Stimulated activated CD8-positive, alpha-beta memory T cell treated with anti-CD3 and anti-CD28 coated beads, Interleukin-2, amount 100 ng/mL, for 1 hour (primary cell): ENCODE measurements around the gene SIRPB2.

Experiments used
- DNase-seq, 2 donors: peaks; one replicate each; pipeline ENCODE4 v3.0.0-alpha.2; 2020; ENCODE audit warnings: low read depth in 2 of 2

Gene SIRPB2

GRCh38 chr20:1441133-1441532 lies 50.1 kb downstream of the SIRPB2 start:
- DNase-seq = no peak

- no peak for DNase-seq
Measured at GRCh38 chr20:1440024-1440423, 51.2 kb downstream of the SIRPB2 start.

GRCh38 chr20:1438361-1438760 lies 52.9 kb downstream of the SIRPB2 start:
- no peak for DNase-seq

- peak; percentile 55 to 62 for DNase-seq
Measured at GRCh38 chr20:1437235-1437904, 53.9 kb downstream of the SIRPB2 start.

- DNase-seq = no peak
Measured at GRCh38 chr20:1436263-1436662, 55.0 kb downstream of the SIRPB2 start.

GRCh38 chr20:1435337-1435699 lies 55.9 kb downstream of the SIRPB2 start:
- no peak for DNase-seq

- DNase-seq = peak; percentile 14 to 40
Measured at GRCh38 chr20:1434571-1435336, 56.5 kb downstream of the SIRPB2 start.

GRCh38 chr20:1431158-1431557 lies 60.1 kb downstream of the SIRPB2 start:
- DNase-seq = no peak

- no peak for DNase-seq
Measured at GRCh38 chr20:1430004-1430451, 61.2 kb downstream of the SIRPB2 start.

- DNase-seq = no peak
Measured at GRCh38 chr20:1429143-1429728, 62.0 kb downstream of the SIRPB2 start.

GRCh38 chr20:1427457-1428054 lies 63.7 kb downstream of the SIRPB2 start:
- no peak for DNase-seq

GRCh38 chr20:1426231-1426849 lies 64.9 kb downstream of the SIRPB2 start:
- DNase-seq = no peak
